ENCODE results near the gene TARP.

The TARP gene

GRCh38 chr7:38273286-38273995 lies at the start of gene TARP:
TSS of gene TARP (minus strand) at chr7:38273636.
- no peaks in the 10 kb centered on the region for H3K9me3 ChIP-seq
- H3K27ac ChIP-seq: no peak within 1 kb of the TSS
- H3K36me3 ChIP-seq: no peaks in the 10 kb centered on the region
- DNase-seq (ENCODE audit: extremely low spot score in 2 of 2): no peak
- TF ChIP-seq POLR2AphosphoS5 (IDR thresholded peaks at IDR 0.05; ENCODE audit: insufficient read depth in 1 of 2, low read depth in 1 of 2): no peak
- no peak for TF ChIP-seq POLR2A (IDR thresholded peaks at IDR 0.05)
- no peak for TF ChIP-seq CTCF (IDR thresholded peaks at IDR 0.05)
- intact Hi-C loops (cut with DNase I): no loop called here
- no peaks in the 10 kb centered on the region for H3K27me3 ChIP-seq
- H3K4me1 ChIP-seq: no peaks in the 10 kb centered on the region
- no peak within 1 kb of the TSS for H3K4me3 ChIP-seq

DNA sequence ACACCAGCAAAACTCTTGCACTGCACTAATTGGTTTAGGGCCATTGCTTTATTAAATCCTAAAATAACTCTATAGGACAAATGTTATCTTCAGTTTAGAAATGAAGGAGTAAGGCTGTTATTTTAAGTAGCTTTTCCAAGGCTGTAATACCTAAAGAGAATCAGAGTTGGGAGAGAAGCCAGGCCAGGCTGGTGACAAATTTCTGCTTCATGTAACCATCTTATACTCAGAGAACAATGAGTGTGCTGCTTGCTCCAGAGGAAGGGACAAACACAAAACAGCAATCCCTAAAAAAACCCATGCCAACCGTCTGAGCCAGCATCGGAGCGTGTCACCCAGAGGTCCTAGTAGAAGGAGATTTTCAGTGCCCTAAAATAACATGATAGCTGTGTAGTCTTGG lies 49.7 kb upstream of the TARP start:
- Histone ChIP-seq H3K27me3 (no peaks in the 10 kb centered on the region), H3K4me3 (no peak overlapping the region), H3K36me3 (no peaks in the 10 kb centered on the region), H3K4me1 (no peaks in the 10 kb centered on the region), H3K27ac (no peak overlapping the region), H3K9me3 (no peaks in the 10 kb centered on the region)
- TF ChIP-seq CTCF (IDR thresholded peaks at IDR 0.05) (no peak), POLR2A (IDR thresholded peaks at IDR 0.05) (no peak), POLR2AphosphoS5 (IDR thresholded peaks at IDR 0.05; ENCODE audit: insufficient read depth in 1 of 2, low read depth in 1 of 2) (no peak)
- intact Hi-C loops (cut with DNase I): no loop called here
- no peak for DNase-seq (ENCODE audit: extremely low spot score in 2 of 2)

DNA sequence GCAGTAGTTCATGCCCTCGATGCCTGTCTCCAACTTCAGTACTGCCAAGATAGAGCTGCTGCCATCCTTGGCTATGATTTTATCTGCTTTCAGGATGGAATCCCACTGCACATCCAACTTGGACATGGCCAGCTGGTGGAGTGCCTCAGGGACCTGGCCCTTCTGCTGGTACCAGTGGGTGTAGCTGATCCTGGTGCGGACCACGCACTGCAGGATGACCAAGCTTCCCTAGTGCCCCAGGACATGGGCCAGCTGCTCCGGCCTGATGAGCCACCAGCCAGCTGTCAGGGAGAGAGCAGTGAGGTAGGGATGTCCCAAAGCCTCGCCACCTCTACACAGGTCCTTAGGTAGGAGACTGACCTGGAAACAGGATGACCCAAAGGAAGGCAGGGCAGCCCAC lies 49.0 kb upstream of the TARP start:
- no peak for DNase-seq (ENCODE audit: extremely low spot score in 2 of 2)
- no peak for TF ChIP-seq POLR2AphosphoS5 (IDR thresholded peaks at IDR 0.05; ENCODE audit: insufficient read depth in 1 of 2, low read depth in 1 of 2)
- TF ChIP-seq CTCF (IDR thresholded peaks at IDR 0.05): no peak
- TF ChIP-seq POLR2A (IDR thresholded peaks at IDR 0.05): no peak
- no peaks in the 10 kb centered on the region for H3K9me3 ChIP-seq
- no peak overlapping the region for H3K27ac ChIP-seq
- no peaks in the 10 kb centered on the region for H3K36me3 ChIP-seq
- H3K27me3 ChIP-seq: no peaks in the 10 kb centered on the region
- intact Hi-C loops (cut with DNase I): no loop called here
- H3K4me1 ChIP-seq: no peaks in the 10 kb centered on the region
- no peak overlapping the region for H3K4me3 ChIP-seq

DNA sequence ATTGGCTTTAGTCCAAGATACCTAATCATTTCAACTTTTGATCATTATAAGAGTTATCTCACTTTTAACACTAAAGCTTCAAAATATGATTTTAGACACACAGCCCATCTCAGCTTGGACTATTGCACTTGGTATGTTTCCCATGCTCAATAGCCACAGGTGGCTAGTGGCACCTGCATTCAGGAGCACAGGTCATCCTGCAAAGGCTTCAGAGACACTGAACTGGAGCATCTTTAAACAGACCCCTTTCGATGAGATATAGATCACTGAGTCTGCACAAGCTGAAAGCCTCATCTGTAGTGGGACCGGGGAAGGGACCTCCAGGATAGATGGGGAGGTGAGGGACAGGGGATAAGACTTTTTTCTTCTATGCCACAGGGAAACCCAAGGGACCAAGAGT lies 48.5 kb upstream of the TARP start:
- Histone ChIP-seq H3K27ac (no peak overlapping the region), H3K27me3 (no peaks in the 10 kb centered on the region), H3K36me3 (no peaks in the 10 kb centered on the region), H3K4me3 (no peak overlapping the region), H3K4me1 (no peaks in the 10 kb centered on the region), H3K9me3 (no peaks in the 10 kb centered on the region)
- TF ChIP-seq POLR2AphosphoS5 (IDR thresholded peaks at IDR 0.05; ENCODE audit: insufficient read depth in 1 of 2, low read depth in 1 of 2) (no peak), POLR2A (IDR thresholded peaks at IDR 0.05) (no peak), CTCF (IDR thresholded peaks at IDR 0.05) (no peak)
- DNase-seq (ENCODE audit: extremely low spot score in 2 of 2): no peak
- intact Hi-C loops (cut with DNase I): no loop called here

DNA sequence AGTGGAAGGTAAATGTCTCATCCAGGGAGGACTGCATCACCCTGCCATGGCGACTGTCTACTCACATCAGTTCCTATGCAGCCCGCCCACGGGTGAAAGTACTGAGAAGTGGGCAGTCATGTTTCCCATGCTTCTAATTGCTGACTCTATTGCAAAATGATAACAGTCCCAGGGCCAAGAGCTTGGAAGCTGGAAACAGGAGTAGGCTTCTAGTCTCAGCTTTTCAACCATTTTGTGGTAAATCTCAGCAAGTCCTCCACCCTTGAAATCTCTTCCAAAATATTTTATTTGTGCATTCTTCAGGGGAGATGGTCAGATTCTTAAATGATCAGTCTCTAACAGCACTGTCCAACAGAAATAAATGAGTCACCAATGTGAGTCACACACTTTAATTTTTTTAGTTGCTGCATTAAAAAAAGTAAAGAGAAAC lies 48.1 kb upstream of the TARP start:
- Histone ChIP-seq H3K9me3 (no peaks in the 10 kb centered on the region), H3K4me3 (no peak overlapping the region), H3K36me3 (no peaks in the 10 kb centered on the region), H3K4me1 (no peaks in the 10 kb centered on the region), H3K27ac (no peak overlapping the region), H3K27me3 (no peaks in the 10 kb centered on the region)
- DNase-seq (ENCODE audit: extremely low spot score in 2 of 2): no peak
- no peak for TF ChIP-seq POLR2AphosphoS5 (IDR thresholded peaks at IDR 0.05; ENCODE audit: insufficient read depth in 1 of 2, low read depth in 1 of 2)
- no peak for TF ChIP-seq POLR2A (IDR thresholded peaks at IDR 0.05)
- TF ChIP-seq CTCF (IDR thresholded peaks at IDR 0.05): no peak
- intact Hi-C loops (cut with DNase I): no loop called here

All from vagina (tissue), 2 donors.